Measurements from ENCODE around the gene TUBB4B.

The TUBB4B gene

GRCh38 chr9:137202966-137203365 lies 38.1 kb upstream of the TUBB4B start:
- no peaks in the 10 kb centered on the region for H3K9me3 Mint-ChIP-seq (ENCODE audit: low read depth)
- H3K4me3 Mint-ChIP-seq, result peak overlapping the region; percentile 40
- H3K4me1 Mint-ChIP-seq (ENCODE audit: low read depth), result peaks cover 39% of the 10 kb centered on the region
- H3K27ac Mint-ChIP-seq, result no peak overlapping the region
- peaks cover 3% of the 10 kb centered on the region for H3K36me3 Mint-ChIP-seq
- no peaks in the 10 kb centered on the region for H3K27me3 Mint-ChIP-seq

- Mint-ChIP-seq H3K4me1 (ENCODE audit: low read depth) (peaks cover 37% of the 10 kb centered on the region), H3K4me3 (peak overlapping the region; percentile 95), H3K9me3 (ENCODE audit: low read depth) (no peaks in the 10 kb centered on the region), H3K27ac (peak overlapping the region; percentile 93), H3K36me3 (peaks cover 3% of the 10 kb centered on the region), H3K27me3 (no peaks in the 10 kb centered on the region)
Measured at GRCh38 chr9:137204731-137205125, 36.4 kb upstream of the TUBB4B start.

GRCh38 chr9:137205126-137206069 lies 35.7 kb upstream of the TUBB4B start, which contains the start of the genes NDOR1 and TMEM203:
Gene NDOR1, plus strand, starts transcription at chr9:137205700. Its CDS starts 78 bp downstream, at chr9:137205778.
Gene TMEM203, minus strand, starts transcription at chr9:137205648. Its CDS starts 234 bp downstream, at chr9:137205414.
- H3K36me3 Mint-ChIP-seq, result peaks cover 3% of the 10 kb centered on the region
- no peaks in the 10 kb centered on the region for H3K9me3 Mint-ChIP-seq (ENCODE audit: low read depth)
- no peaks in the 10 kb centered on the region for H3K27me3 Mint-ChIP-seq
- peaks cover 37% of the 10 kb centered on the region for H3K4me1 Mint-ChIP-seq (ENCODE audit: low read depth)
- H3K27ac Mint-ChIP-seq, result peak within 1 kb of the TSS; percentile 93
- H3K4me3 Mint-ChIP-seq, result peak within 1 kb of the TSS; percentile 95

GRCh38 chr9:137206602-137207001 lies 34.5 kb upstream of the TUBB4B start:
- peak overlapping the region; percentile 90 for H3K4me3 Mint-ChIP-seq
- H3K9me3 Mint-ChIP-seq (ENCODE audit: low read depth), result no peaks in the 10 kb centered on the region
- H3K4me1 Mint-ChIP-seq (ENCODE audit: low read depth), result peaks cover 35% of the 10 kb centered on the region
- H3K36me3 Mint-ChIP-seq, result peaks cover 3% of the 10 kb centered on the region
- peak overlapping the region; percentile 85 for H3K27ac Mint-ChIP-seq
- H3K27me3 Mint-ChIP-seq, result no peaks in the 10 kb centered on the region

- Mint-ChIP-seq H3K27me3 (no peaks in the 10 kb centered on the region), H3K4me1 (ENCODE audit: low read depth) (peaks cover 11% of the 10 kb centered on the region), H3K36me3 (peaks cover 3% of the 10 kb centered on the region), H3K9me3 (ENCODE audit: low read depth) (no peaks in the 10 kb centered on the region), H3K4me3 (no peak overlapping the region), H3K27ac (no peak overlapping the region)
Measured at GRCh38 chr9:137211532-137211931, 29.6 kb upstream of the TUBB4B start.

GRCh38 chr9:137212520-137212919 lies 28.6 kb upstream of the TUBB4B start:
- peaks cover 1% of the 10 kb centered on the region for H3K36me3 Mint-ChIP-seq
- no peak overlapping the region for H3K27ac Mint-ChIP-seq
- H3K9me3 Mint-ChIP-seq (ENCODE audit: low read depth), result no peaks in the 10 kb centered on the region
- H3K4me1 Mint-ChIP-seq (ENCODE audit: low read depth), result peaks cover 1% of the 10 kb centered on the region
- no peak overlapping the region for H3K4me3 Mint-ChIP-seq
- no peaks in the 10 kb centered on the region for H3K27me3 Mint-ChIP-seq

GRCh38 chr9:137213160-137214060 lies 27.7 kb upstream of the TUBB4B start:
- Mint-ChIP-seq H3K9me3 (ENCODE audit: low read depth) (no peaks in the 10 kb centered on the region), H3K4me1 (ENCODE audit: low read depth) (no peaks in the 10 kb centered on the region), H3K36me3 (no peaks in the 10 kb centered on the region), H3K27ac (no peak overlapping the region), H3K4me3 (no peak overlapping the region), H3K27me3 (no peaks in the 10 kb centered on the region)

- Mint-ChIP-seq H3K9me3 (ENCODE audit: low read depth) (no peaks in the 10 kb centered on the region), H3K36me3 (no peaks in the 10 kb centered on the region), H3K27me3 (no peaks in the 10 kb centered on the region), H3K4me1 (ENCODE audit: low read depth) (no peaks in the 10 kb centered on the region), H3K27ac (no peak overlapping the region), H3K4me3 (no peak overlapping the region)
Measured at GRCh38 chr9:137214620-137215019, 26.5 kb upstream of the TUBB4B start.

GRCh38 chr9:137215196-137215986 lies 25.7 kb upstream of the TUBB4B start:
- H3K36me3 Mint-ChIP-seq, result no peaks in the 10 kb centered on the region

GRCh38 chr9:137216188-137216965 lies 24.7 kb upstream of the TUBB4B start:
- Mint-ChIP-seq H3K27me3 (no peaks in the 10 kb centered on the region), H3K9me3 (ENCODE audit: low read depth) (no peaks in the 10 kb centered on the region), H3K4me3 (no peak overlapping the region), H3K36me3 (no peaks in the 10 kb centered on the region), H3K27ac (no peak overlapping the region), H3K4me1 (ENCODE audit: low read depth) (no peaks in the 10 kb centered on the region)

More at GRCh38 chr9:137215196-137215986, 25.7 kb upstream of the TUBB4B start:
- Mint-ChIP-seq H3K9me3 (ENCODE audit: low read depth) (no peaks in the 10 kb centered on the region), H3K4me3 (no peak overlapping the region), H3K27ac (no peak overlapping the region), H3K27me3 (no peaks in the 10 kb centered on the region), H3K4me1 (ENCODE audit: low read depth) (no peaks in the 10 kb centered on the region)

- Mint-ChIP-seq H3K36me3 (no peaks in the 10 kb centered on the region), H3K9me3 (ENCODE audit: low read depth) (no peaks in the 10 kb centered on the region), H3K4me3 (no peak overlapping the region), H3K27me3 (no peaks in the 10 kb centered on the region), H3K4me1 (ENCODE audit: low read depth) (no peaks in the 10 kb centered on the region), H3K27ac (no peak overlapping the region)
Measured at GRCh38 chr9:137217276-137218211, 23.5 kb upstream of the TUBB4B start.

- Mint-ChIP-seq H3K27ac (no peak overlapping the region), H3K27me3 (no peaks in the 10 kb centered on the region), H3K36me3 (no peaks in the 10 kb centered on the region), H3K4me3 (no peak overlapping the region), H3K9me3 (ENCODE audit: low read depth) (no peaks in the 10 kb centered on the region), H3K4me1 (ENCODE audit: low read depth) (no peaks in the 10 kb centered on the region)
Measured at GRCh38 chr9:137218212-137218753, 22.8 kb upstream of the TUBB4B start.
